GM23338 (cell line): ENCODE results near the gene COL4A3. TPM values are rescaled to one million over a fixed set of nuclear protein-coding genes. Genes with fewer than 3 reads are reported as not detected.

Experiments
- ATAC-seq: fragments of 200-7000 bp; cut with Tn5 transposase; 3 replicates; pipeline ENCODE4 v1.9.1; 2020
- DNase-seq: peaks from one replicate; pipeline ENCODE4 v3.0.0-alpha.2; 2015; ENCODE audit warnings: low spot score
- H2AFZ ChIP-seq: fragments of 200-600 bp; sonication (generic); 2 replicates; pipeline ENCODE4 v1.8.0; 2016; ENCODE audit warnings: antibody characterized with exemption, mild to moderate bottlenecking, moderate library complexity
- H3F3A ChIP-seq: fragments of 200-600 bp; sonication (generic); replicated peaks from 2 replicates; pipeline ENCODE4 v1.8.0; 2017; ENCODE audit warnings: antibody characterized with exemption, mixed run types, low read depth
- H3K27ac ChIP-seq: fragments of 200-600 bp; sonication (generic); 2 replicates; pipeline ENCODE4 v1.6.1; 2016; ENCODE audit warnings: low read depth
- H3K27me3 ChIP-seq: fragments of 200-600 bp; sonication (generic); 2 replicates; pipeline ENCODE4 v1.8.0; 2016; ENCODE audit warnings: mild to moderate bottlenecking, mixed run types, moderate library complexity; ENCODE audit not compliant: insufficient read depth
- H3K36me3 ChIP-seq: fragments of 200-600 bp; sonication (generic); 2 replicates; pipeline ENCODE4 v1.8.0; 2016; ENCODE audit warnings: mild to moderate bottlenecking; ENCODE audit not compliant: insufficient read depth
- H3K4me1 ChIP-seq: fragments of 200-600 bp; sonication (generic); 2 replicates; pipeline ENCODE4 v1.8.0; 2016; ENCODE audit warnings: mild to moderate bottlenecking, moderate library complexity; ENCODE audit not compliant: insufficient read depth
- H3K4me2 ChIP-seq: fragments of 200-600 bp; sonication (generic); 2 replicates; pipeline ENCODE4 v1.7.1; 2017; ENCODE audit warnings: mixed run types
- H3K4me3 ChIP-seq: fragments of 200-600 bp; sonication (generic); 2 replicates; pipeline ENCODE4 v1.6.1; 2016; ENCODE audit warnings: mixed run types
- H3K79me2 ChIP-seq: fragments of 200-600 bp; sonication (generic); replicated peaks from 2 replicates; pipeline ENCODE4 v1.8.0; 2017; ENCODE audit warnings: mild to moderate bottlenecking; ENCODE audit not compliant: insufficient read depth
- H3K9me2 ChIP-seq: fragments of 200-600 bp; sonication (generic); 2 replicates; pipeline ENCODE4 v1.8.0; 2017; ENCODE audit not compliant: insufficient read depth
- H4K20me1 ChIP-seq: fragments of 200-600 bp; sonication (generic); replicated peaks from 2 replicates; pipeline ENCODE4 v1.8.0; 2017; ENCODE audit warnings: mild to moderate bottlenecking; ENCODE audit not compliant: insufficient read depth
- H3K27ac Mint-ChIP-seq: 2 replicates; pipeline ENCODE4 v1.8.0; 2020; ENCODE audit warnings: inconsistent platforms, mild to moderate bottlenecking, moderate library complexity, mixed read lengths
- H3K27me3 Mint-ChIP-seq: 3 replicates; pipeline ENCODE4 v1.8.0; 2022; ENCODE audit warnings: low read depth, mild to moderate bottlenecking, moderate library complexity, mixed read lengths, inconsistent platforms; ENCODE audit not compliant: insufficient read depth, poor library complexity
- H3K36me3 Mint-ChIP-seq: 3 replicates; pipeline ENCODE4 v1.8.0; 2021; ENCODE audit warnings: low read depth, mild to moderate bottlenecking, inconsistent platforms, moderate library complexity, mixed read lengths
- H3K4me1 Mint-ChIP-seq: 3 replicates; pipeline ENCODE4 v1.8.0; 2020; ENCODE audit warnings: mild to moderate bottlenecking, inconsistent platforms, mixed read lengths
- H3K4me3 Mint-ChIP-seq: 3 replicates; pipeline ENCODE4 v1.8.0; 2021; ENCODE audit warnings: moderate library complexity, mild to moderate bottlenecking, inconsistent platforms, mixed read lengths
- H3K9me3 Mint-ChIP-seq: 3 replicates; pipeline ENCODE4 v1.8.0; 2020; ENCODE audit warnings: moderate library complexity, mild to moderate bottlenecking, inconsistent platforms, mixed read lengths
- EZH2phosphoT487 ChIP-seq: fragments of 200-600 bp; sonication (generic); IDR thresholded peaks from one replicate; pipeline ENCODE4 v1.8.1; 2018; ENCODE audit warnings: antibody characterized with exemption; ENCODE audit not compliant: unreplicated experiment
- ZNF331 ChIP-seq: fragments of 250-450 bp; sonication (Bioruptor Pico); IDR thresholded peaks from 2 replicates; pipeline ENCODE4 v1.5.0; 2020; ENCODE audit warnings: low read depth, mild to moderate bottlenecking, moderate library complexity
- polyA plus RNA-seq: library from polyadenylated mRNA; unstranded; fragments of >200 nt; fragmentation: Nextera tagmentation; extraction: Ambion mirVana; gene quantifications from 2 replicates; pipeline ENCODE4 v1.2.1, GENCODE V29; 2016
- total RNA-seq: library from RNA; depleted of rRNA; stranded (reverse); fragments of >200 nt; shearing (Covaris generic); gene quantifications from 2 replicates; pipeline ENCODE4 v1.2.3, GENCODE V29; 2014
- TF ChIP-seq, protein P1 (sequence below): IDR thresholded peaks from 2 replicates; pipeline ENCODE4 v1.6.1; 2016; ENCODE audit warnings: antibody characterized with exemption
- TF ChIP-seq, protein P2 (sequence below): fragments of 250-450 bp; sonication (Bioruptor Pico); IDR thresholded peaks from 2 replicates; pipeline ENCODE4 v1.5.0; 2020; ENCODE audit warnings: mild to moderate bottlenecking, moderate library complexity

Gene COL4A3
- total and polyA plus RNA-seq, 2 experiments from 2014 or later = 1.1 to 3.5 TPM

DNA sequence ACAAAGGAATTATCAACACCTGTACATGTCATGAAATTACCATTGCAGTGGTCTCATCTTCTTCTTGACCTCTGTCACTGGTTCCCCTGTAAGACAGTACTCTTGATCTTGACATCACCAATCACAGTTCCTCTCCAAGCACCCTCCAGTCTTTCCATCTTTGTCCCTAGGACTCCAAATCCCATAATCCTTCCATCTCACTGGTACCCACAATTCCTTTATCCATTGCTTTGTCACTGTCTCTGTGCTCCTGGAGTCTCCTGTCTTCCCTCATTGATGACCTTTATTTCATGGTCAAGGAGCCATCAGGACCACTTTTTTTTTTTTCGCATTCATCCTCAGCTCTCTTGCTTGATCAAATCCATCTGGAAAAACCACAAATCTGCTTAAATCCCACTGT, 56.7 kb downstream of the COL4A3 start:
- TF ChIP-seq, protein P1, sequence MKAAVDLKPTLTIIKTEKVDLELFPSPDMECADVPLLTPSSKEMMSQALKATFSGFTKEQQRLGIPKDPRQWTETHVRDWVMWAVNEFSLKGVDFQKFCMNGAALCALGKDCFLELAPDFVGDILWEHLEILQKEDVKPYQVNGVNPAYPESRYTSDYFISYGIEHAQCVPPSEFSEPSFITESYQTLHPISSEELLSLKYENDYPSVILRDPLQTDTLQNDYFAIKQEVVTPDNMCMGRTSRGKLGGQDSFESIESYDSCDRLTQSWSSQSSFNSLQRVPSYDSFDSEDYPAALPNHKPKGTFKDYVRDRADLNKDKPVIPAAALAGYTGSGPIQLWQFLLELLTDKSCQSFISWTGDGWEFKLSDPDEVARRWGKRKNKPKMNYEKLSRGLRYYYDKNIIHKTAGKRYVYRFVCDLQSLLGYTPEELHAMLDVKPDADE = peak; percentile 54; the same call in 1 of the 2 replicates
- TF ChIP-seq, protein P2, sequence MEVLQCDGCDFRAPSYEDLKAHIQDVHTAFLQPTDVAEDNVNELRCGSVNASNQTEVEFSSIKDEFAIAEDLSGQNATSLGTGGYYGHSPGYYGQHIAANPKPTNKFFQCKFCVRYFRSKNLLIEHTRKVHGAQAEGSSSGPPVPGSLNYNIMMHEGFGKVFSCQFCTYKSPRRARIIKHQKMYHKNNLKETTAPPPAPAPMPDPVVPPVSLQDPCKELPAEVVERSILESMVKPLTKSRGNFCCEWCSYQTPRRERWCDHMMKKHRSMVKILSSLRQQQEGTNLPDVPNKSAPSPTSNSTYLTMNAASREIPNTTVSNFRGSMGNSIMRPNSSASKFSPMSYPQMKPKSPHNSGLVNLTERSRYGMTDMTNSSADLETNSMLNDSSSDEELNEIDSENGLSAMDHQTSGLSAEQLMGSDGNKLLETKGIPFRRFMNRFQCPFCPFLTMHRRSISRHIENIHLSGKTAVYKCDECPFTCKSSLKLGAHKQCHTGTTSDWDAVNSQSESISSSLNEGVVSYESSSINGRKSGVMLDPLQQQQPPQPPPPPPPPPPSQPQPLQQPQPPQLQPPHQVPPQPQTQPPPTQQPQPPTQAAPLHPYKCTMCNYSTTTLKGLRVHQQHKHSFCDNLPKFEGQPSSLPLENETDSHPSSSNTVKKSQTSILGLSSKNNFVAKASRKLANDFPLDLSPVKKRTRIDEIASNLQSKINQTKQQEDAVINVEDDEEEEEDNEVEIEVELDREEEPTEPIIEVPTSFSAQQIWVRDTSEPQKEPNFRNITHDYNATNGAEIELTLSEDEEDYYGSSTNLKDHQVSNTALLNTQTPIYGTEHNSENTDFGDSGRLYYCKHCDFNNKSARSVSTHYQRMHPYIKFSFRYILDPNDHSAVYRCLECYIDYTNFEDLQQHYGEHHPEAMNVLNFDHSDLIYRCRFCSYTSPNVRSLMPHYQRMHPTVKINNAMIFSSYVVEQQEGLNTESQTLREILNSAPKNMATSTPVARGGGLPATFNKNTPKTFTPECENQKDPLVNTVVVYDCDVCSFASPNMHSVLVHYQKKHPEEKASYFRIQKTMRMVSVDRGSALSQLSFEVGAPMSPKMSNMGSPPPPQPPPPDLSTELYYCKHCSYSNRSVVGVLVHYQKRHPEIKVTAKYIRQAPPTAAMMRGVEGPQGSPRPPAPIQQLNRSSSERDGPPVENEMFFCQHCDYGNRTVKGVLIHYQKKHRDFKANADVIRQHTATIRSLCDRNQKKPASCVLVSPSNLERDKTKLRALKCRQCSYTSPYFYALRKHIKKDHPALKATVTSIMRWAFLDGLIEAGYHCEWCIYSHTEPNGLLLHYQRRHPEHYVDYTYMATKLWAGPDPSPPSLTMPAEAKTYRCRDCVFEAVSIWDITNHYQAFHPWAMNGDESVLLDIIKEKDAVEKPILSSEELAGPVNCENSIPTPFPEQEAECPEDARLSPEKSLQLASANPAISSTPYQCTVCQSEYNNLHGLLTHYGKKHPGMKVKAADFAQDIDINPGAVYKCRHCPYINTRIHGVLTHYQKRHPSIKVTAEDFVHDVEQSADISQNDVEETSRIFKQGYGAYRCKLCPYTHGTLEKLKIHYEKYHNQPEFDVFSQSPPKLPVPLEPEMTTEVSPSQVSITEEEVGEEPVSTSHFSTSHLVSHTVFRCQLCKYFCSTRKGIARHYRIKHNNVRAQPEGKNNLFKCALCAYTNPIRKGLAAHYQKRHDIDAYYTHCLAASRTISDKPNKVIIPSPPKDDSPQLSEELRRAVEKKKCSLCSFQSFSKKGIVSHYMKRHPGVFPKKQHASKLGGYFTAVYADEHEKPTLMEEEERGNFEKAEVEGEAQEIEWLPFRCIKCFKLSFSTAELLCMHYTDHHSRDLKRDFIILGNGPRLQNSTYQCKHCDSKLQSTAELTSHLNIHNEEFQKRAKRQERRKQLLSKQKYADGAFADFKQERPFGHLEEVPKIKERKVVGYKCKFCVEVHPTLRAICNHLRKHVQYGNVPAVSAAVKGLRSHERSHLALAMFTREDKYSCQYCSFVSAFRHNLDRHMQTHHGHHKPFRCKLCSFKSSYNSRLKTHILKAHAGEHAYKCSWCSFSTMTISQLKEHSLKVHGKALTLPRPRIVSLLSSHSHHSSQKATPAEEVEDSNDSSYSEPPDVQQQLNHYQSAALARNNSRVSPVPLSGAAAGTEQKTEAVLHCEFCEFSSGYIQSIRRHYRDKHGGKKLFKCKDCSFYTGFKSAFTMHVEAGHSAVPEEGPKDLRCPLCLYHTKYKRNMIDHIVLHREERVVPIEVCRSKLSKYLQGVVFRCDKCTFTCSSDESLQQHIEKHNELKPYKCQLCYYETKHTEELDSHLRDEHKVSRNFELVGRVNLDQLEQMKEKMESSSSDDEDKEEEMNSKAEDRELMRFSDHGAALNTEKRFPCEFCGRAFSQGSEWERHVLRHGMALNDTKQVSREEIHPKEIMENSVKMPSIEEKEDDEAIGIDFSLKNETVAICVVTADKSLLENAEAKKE (CRISPR knock-in tag) = no peak
- TF ChIP-seq EZH2phosphoT487 = no peak
- Histone ChIP-seq H3K27me3 (no peaks in the 10 kb centered on the region), H3K36me3 (no peaks in the 10 kb centered on the region), H3K79me2 (no peaks in the 10 kb centered on the region), H4K20me1 (no peaks in the 10 kb centered on the region), H3K4me3 (no peak overlapping the region), H3F3A (no peaks in the 10 kb centered on the region), H3K9me2 (no peaks in the 10 kb centered on the region), H3K4me2 (no peak overlapping the region), H2AFZ (no peak overlapping the region), H3K27ac (no peak overlapping the region), H3K4me1 (no peaks in the 10 kb centered on the region)
- H3K36me3 Mint-ChIP-seq = no peaks in the 10 kb centered on the region
- peak; percentile 18 for DNase-seq
- H3K4me3 Mint-ChIP-seq = no peak overlapping the region
- no peak overlapping the region for H3K27ac Mint-ChIP-seq
- H3K27me3 Mint-ChIP-seq = no peaks in the 10 kb centered on the region
- peak; percentile 66 for ATAC-seq
- peaks cover 6% of the 10 kb centered on the region for H3K4me1 Mint-ChIP-seq
- H3K9me3 Mint-ChIP-seq = no peaks in the 10 kb centered on the region; the same call in 2 of the 3 replicates

DNA sequence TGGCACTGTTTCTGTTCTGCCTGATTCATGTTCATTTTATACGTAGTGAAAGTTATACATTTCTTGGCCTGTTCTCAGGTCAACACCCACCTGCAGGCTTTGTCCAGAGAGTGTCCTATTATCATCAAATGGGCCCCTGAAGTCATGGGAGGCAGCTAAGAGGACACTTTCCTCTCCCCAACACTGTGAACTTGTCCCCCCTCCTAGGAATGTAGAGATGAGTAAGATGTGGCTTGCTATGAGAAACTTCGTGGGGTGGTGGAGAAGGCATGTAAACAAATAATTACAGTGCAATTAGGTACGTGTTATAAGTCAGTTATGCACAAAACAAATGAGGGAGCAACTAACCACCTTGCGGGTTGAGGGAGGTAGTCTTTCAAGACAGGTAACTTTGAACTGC, 57.9 kb downstream of the COL4A3 start:
- H3K4me1 Mint-ChIP-seq = peaks cover 6% of the 10 kb centered on the region
- H3K36me3 Mint-ChIP-seq = no peaks in the 10 kb centered on the region
- H3K79me2 ChIP-seq = no peaks in the 10 kb centered on the region
- H3F3A ChIP-seq = no peaks in the 10 kb centered on the region
- H3K27ac Mint-ChIP-seq = no peak overlapping the region
- no peak overlapping the region for H3K4me2 ChIP-seq
- H3K4me1 ChIP-seq = no peaks in the 10 kb centered on the region
- no peaks in the 10 kb centered on the region for H3K27me3 Mint-ChIP-seq
- H3K9me2 ChIP-seq = no peaks in the 10 kb centered on the region
- DNase-seq (no peak), ATAC-seq (no peak)
- no peaks in the 10 kb centered on the region for H3K36me3 ChIP-seq
- no peak overlapping the region for H3K4me3 ChIP-seq
- no peak overlapping the region for H2AFZ ChIP-seq
- H3K4me3 Mint-ChIP-seq = no peak overlapping the region
- H4K20me1 ChIP-seq = no peaks in the 10 kb centered on the region
- no peaks in the 10 kb centered on the region; the same call in 2 of the 3 replicates for H3K9me3 Mint-ChIP-seq
- H3K27me3 ChIP-seq = no peaks in the 10 kb centered on the region
- no peak overlapping the region for H3K27ac ChIP-seq
- TF ChIP-seq, protein P2 (CRISPR knock-in tag) = no peak
- TF ChIP-seq ZNF331 (CRISPR knock-in tag) = no peak
